Ascending aorta (tissue), 2 donors: ENCODE measurements around the gene TMEM88. TPM values are rescaled to one million over a fixed set of nuclear protein-coding genes. Genes with fewer than 3 reads are reported as not detected.

Experiments used
- DNase-seq, 2 donors: peaks; one replicate each; pipeline ENCODE4 v3.0.0-alpha.2; 2019; ENCODE audit warnings: low spot score in 2 of 2
- H3K27ac ChIP-seq, 2 donors: fragments of 200-600 bp; sonication (generic); one replicate each; pipeline ENCODE4 v1.5.1; 2016 to 2017; ENCODE audit warnings: mild to moderate bottlenecking in 1 of 2
- H3K27me3 ChIP-seq: fragments of 200-600 bp; sonication (generic); one replicate; pipeline ENCODE4 v1.5.1; 2017
- H3K36me3 ChIP-seq, 2 donors: fragments of 200-600 bp; sonication (generic); one replicate each; pipeline ENCODE4 v1.5.1; 2016
- H3K4me1 ChIP-seq, 2 donors: fragments of 200-600 bp; sonication (generic); one replicate each; pipeline ENCODE4 v1.5.1; 2016 to 2017; ENCODE audit warnings: mild to moderate bottlenecking in 1 of 2
- H3K4me3 ChIP-seq, 2 donors: fragments of 200-600 bp; sonication (generic); one replicate each; pipeline ENCODE4 v1.5.1; 2016 to 2017; ENCODE audit warnings: mild to moderate bottlenecking in 1 of 2
- H3K9me3 ChIP-seq, 2 donors: fragments of 200-600 bp; sonication (generic); one replicate each; pipeline ENCODE4 v1.5.1; 2016
- intact Hi-C: fragments of 100-400 bp; cut with DNase I; formaldehyde crosslinking; loops from one replicate; pipeline ENCODE4 v1.15.1; 2023
- total RNA-seq: library from RNA; depleted of rRNA; stranded (reverse); fragments of >200 nt; gene quantifications from one replicate; pipeline ENCODE4 v1.1.0, GENCODE V29; 2016
- TF ChIP-seq, protein P1 (sequence below), 3 experiments: fragments of 200-600 bp in 2 of 3; fragments of 450-650 bp in 1 of 3; sonication (generic) in 2 of 3; IDR thresholded peaks; one replicate each; pipeline ENCODE4 v1.5.1; 2016 to 2019; ENCODE audit warnings: antibody characterized with exemption in 3 of 3, mild to moderate bottlenecking in 1 of 3, moderate library complexity in 1 of 3

Gene TMEM88
- total RNA-seq, 1 donor from 2014 or later = 223 TPM

- H3K27me3 ChIP-seq = no peaks in the 10 kb centered on the region
- intact Hi-C loops = loop anchor here (2.0 to 10.0 kb wide), 3 partner anchors 59 to 371 kb away; partner anchors contain the start of genes ALOXE3, POLR2A and SLC35G6
- H3K27ac ChIP-seq = peak overlapping the region; percentile 87 to 88
- peak overlapping the region; percentile 73 to 76 for H3K4me3 ChIP-seq
- DNase-seq = no peak
- TF ChIP-seq, protein P1, sequence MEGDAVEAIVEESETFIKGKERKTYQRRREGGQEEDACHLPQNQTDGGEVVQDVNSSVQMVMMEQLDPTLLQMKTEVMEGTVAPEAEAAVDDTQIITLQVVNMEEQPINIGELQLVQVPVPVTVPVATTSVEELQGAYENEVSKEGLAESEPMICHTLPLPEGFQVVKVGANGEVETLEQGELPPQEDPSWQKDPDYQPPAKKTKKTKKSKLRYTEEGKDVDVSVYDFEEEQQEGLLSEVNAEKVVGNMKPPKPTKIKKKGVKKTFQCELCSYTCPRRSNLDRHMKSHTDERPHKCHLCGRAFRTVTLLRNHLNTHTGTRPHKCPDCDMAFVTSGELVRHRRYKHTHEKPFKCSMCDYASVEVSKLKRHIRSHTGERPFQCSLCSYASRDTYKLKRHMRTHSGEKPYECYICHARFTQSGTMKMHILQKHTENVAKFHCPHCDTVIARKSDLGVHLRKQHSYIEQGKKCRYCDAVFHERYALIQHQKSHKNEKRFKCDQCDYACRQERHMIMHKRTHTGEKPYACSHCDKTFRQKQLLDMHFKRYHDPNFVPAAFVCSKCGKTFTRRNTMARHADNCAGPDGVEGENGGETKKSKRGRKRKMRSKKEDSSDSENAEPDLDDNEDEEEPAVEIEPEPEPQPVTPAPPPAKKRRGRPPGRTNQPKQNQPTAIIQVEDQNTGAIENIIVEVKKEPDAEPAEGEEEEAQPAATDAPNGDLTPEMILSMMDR (IDR thresholded peaks at IDR 0.05) = no peak
- peaks cover 0 to 16% of the 10 kb centered on the region in 2 donors for H3K36me3 ChIP-seq
- no peaks in the 10 kb centered on the region for H3K9me3 ChIP-seq
- peaks cover 12 to 28% of the 10 kb centered on the region in 2 donors for H3K4me1 ChIP-seq
Observed at GRCh38 chr17:7856011-7856810, 1.3 kb downstream of the TMEM88 start.

DNA sequence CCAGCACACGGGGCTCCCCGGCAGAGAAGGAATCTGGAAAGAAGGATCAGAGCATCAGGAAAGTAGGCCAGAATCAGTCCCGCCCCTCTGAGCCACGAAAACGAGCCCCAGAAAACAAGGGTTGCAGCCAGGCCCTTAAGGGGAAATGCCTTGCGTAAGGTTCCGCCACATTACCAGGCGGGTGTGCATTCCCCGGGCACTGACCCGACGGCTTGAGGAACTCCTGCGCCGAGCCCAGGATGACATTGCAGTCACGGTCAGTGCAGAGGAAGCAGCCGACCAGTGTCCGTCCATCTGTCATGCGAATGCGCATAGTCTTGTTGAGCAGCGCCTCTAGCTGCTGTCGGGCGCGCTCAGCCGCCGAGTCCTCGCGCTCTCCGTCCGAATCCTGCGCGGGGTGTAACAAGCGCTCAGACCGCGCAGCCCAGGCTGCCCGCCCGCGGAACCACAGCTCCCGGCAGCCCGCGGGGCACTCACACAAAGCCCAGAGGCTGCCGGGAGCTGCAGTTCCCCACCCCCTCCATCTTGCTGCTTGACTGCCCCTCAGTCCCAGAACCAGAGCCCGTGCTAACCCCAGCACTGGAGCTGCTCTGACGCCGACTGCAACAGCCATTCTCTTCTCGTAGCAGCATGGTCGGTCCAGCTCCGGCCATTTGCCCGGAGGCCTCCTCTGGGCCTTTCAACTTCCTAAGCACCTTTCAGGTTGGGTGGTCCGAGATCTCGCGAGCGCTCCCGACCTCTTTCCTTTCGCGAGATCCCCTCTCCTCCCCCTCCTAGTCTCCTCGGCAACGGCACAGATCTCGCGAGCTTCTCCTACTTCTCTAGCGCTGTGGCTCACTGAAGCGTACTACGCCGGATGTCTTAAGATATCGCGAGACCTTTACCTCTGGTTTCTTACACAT lies 2.2 kb downstream of the TMEM88 start, which contains the start of gene NAA38:
Gene NAA38, minus strand, starts transcription at position 749 of the 902 bp plus-strand sequence. Its CDS starts 96 bp downstream, at position 653.
- TF ChIP-seq, protein P1 (IDR thresholded peaks at IDR 0.05) = peak; percentile 39 to 55 (median 51)
- H3K36me3 ChIP-seq = peaks cover 0 to 16% of the 10 kb centered on the region in 2 donors
- DNase-seq = peak; percentile 92 to 99
- H3K27ac ChIP-seq = peak within 1 kb of the TSS; percentile 87 to 88
- peaks cover 10 to 25% of the 10 kb centered on the region in 2 donors for H3K4me1 ChIP-seq
- H3K9me3 ChIP-seq = no peaks in the 10 kb centered on the region
- no peaks in the 10 kb centered on the region for H3K27me3 ChIP-seq
- H3K4me3 ChIP-seq = peak within 1 kb of the TSS; percentile 73 to 76
- intact Hi-C loops = loop anchor here (1.0 to 10.0 kb wide), 6 partner anchors 22 to 372 kb away; partner anchors contain the start of genes ALOXE3, CNTROB, POLR2A and SLC35G6

DNA sequence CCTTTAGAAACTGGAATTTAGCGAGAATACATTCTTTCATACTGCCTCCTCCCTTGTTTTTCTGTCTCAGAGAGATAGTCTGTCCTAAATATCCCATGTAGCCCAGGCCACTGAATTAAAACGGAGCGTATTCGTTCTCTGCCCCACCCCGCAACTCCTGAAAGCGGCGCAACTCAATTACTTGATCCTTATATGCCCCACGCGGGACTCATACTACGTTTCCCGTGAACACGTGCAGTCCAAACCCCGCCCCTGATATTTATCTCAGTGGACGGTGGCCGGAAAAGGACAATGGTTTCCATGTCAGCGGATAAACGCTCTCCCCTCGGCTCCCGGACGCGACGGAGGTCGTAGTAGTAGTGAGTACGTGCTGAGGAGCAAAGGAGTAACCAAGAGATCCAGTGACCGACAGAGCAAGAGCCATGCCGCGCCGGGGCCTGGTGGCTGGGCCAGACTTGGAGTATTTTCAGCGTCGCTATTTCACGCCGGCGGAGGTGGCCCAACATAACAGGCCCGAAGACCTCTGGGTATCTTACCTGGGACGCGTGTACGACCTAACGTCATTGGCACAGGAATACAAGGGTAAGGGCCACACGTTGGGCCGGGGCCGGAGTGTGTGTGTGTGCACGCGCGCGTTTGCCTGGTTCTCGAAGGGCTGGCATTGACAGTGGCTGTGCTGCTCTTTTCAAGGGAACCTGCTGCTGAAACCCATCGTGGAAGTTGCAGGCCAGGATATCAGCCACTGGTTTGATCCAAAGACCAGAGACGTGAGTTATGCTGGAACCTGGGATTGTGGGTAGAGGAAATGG lies 3.1 kb downstream of the TMEM88 start, which contains the start of gene CYB5D1:
Gene CYB5D1, plus strand, starts transcription at position 291 of the 809 bp plus-strand sequence. Its CDS starts 132 bp downstream, at position 423.
- H3K27ac ChIP-seq = peak within 1 kb of the TSS; percentile 87 to 88
- TF ChIP-seq, protein P1 (IDR thresholded peaks at IDR 0.05) = peak in 1 of 3 experiments; percentile 10

DNA sequence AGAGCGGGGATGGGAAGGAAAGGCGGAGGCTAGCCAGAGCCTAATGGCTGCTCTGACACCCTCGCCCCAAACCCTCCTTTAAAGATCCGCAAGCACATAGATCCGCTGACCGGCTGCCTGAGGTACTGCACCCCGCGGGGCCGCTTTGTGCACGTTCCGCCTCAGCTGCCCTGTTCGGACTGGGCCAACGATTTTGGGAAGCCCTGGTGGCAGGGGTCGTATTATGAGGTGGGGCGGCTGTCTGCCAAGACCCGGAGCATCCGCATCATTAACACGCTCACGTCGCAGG lies 3.6 kb downstream of the TMEM88 start:
- TF ChIP-seq, protein P1 (IDR thresholded peaks at IDR 0.05) = peak; percentile 1 to 35 (median 26)
- peak overlapping the region; percentile 73 to 76 for H3K4me3 ChIP-seq
- intact Hi-C loops = loop anchor here (5.0 to 10.0 kb wide), 2 partner anchors 259 to 374 kb away; partner anchors contain the start of genes ALOXE3, POLR2A and SLC35G6
- peaks cover 0 to 7% of the 10 kb centered on the region in 2 donors for H3K36me3 ChIP-seq
- no peaks in the 10 kb centered on the region for H3K9me3 ChIP-seq
- no peak for DNase-seq
- H3K4me1 ChIP-seq = peaks cover 9 to 25% of the 10 kb centered on the region in 2 donors
- peak overlapping the region; percentile 87 to 88 for H3K27ac ChIP-seq
- H3K27me3 ChIP-seq = no peaks in the 10 kb centered on the region

More for the DNA sequence above, 3.1 kb downstream of the TMEM88 start, which contains the start of gene CYB5D1:
- no peaks in the 10 kb centered on the region for H3K27me3 ChIP-seq
- peaks cover 0 to 12% of the 10 kb centered on the region in 2 donors for H3K36me3 ChIP-seq
- H3K4me1 ChIP-seq = peaks cover 9 to 25% of the 10 kb centered on the region in 2 donors
- no peaks in the 10 kb centered on the region for H3K9me3 ChIP-seq
- peak within 1 kb of the TSS; percentile 73 to 76 for H3K4me3 ChIP-seq
- DNase-seq = peak; percentile 77 to 97
- intact Hi-C loops = loop anchor here (1.0 to 10.0 kb wide), 6 partner anchors 23 to 373 kb away; partner anchors contain the start of genes ALOXE3, CNTROB, POLR2A and SLC35G6
